Stimulated activated CD8-positive, alpha-beta memory T cell treated with anti-CD3 and anti-CD28 coated beads, Interleukin-2, amount 100 ng/mL, for 1 hour (primary cell): ENCODE data around the gene KCNMA1.
"Not testable (repeated sequence)": the region's sequence is repeated elsewhere in the genome, so short reads cannot be mapped to it uniquely, and the experiment has no call there.

ENCODE experiments used
- DNase-seq, 2 donors: peaks; one replicate each; pipeline ENCODE4 v3.0.0-alpha.2; 2020; ENCODE audit warnings: low read depth in 2 of 2

The KCNMA1 gene

GRCh38 chr10:77664008-77664407 lies 26.4 kb upstream of the KCNMA1 start:
- no peak for DNase-seq

DNA sequence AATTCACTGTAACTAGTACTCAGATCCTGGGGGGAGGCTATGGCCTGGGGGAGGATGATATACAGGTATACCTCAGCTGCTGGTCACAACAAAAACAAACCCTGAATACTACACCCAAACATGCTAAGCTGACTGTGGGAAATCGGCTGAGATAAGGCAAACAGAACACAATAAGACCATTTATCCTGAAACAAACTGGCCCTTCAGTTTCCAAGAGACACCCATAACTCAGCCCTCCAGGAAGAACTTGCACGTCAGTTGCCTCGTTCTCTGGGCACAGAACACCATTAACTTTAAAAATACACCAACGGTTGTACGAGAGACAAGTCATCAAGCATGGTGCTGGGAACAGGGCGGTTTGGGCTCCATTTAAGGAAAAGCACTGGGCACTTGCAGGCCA lies 24.1 kb upstream of the KCNMA1 start:
- DNase-seq = no peak

DNA sequence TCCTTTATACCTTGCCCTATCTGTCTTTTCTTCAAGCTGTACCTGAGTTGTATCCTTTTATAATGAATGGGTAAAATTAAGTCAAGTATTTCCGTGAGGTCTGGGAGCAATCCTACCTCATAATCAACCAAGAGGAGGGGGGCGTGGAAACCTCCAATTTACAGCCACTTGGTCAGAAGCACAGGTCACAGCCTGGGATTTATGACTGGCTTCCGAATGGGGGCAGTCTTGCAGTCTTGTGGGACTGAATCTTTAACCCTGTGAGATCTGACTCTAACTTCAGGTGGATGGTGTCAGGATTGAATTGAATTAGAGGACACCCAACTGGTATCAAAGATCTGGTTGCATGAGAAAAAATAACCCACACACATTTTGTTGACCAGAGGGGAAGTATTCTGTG lies 23.5 kb upstream of the KCNMA1 start:
- no peak for DNase-seq

DNA sequence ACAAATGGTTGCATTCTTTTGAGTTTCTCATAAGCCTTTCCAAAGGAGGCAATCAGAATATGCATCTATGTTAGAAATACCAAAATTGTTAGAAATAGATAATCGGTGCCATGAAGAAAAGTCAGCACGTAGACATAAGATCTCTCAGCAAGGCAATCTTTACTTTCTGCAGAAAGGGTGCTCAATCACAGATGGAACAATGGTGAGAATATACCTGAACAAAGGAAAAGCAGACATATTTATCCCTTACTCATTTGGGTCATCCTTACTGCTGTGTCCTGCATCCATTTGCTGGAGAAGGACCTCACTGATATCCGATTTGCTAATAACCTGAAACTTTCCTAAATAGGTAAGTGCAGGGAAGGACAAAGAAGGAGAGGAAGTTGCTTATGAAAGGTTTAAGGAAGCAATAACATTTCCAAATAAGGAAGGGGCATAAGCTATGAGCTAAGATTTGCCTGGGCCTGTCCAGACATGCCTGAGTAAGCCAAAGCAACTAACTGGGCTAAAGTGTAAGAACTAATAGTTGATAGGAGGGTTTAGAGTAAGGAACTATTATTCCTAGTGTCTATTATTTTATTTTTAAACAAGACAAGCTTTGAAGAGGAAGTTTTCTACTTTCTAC lies 21.6 kb upstream of the KCNMA1 start:
- not testable (repeated sequence) for DNase-seq

DNA sequence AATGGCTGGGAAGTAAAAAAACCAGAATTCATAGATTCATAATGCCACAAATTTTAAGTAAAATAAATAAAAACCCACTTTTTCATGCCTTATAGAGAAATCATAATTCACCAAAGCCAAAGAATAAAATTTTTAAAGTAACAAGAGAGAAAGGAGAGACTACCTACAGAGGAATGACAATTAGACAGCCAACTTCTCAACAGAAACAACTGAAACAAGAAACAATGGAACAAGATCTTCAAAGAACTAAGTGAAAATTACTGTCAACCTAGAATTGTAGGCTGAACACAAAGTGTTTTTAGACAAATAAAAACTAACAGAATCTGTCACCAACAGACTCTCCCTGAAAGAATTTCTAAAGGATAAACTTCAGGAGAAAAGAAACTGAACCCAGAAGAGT lies 15.6 kb upstream of the KCNMA1 start:
- no peak for DNase-seq

- no peak for DNase-seq
Measured at GRCh38 chr10:77649333-77650331, 12.0 kb upstream of the KCNMA1 start.

- no peak for DNase-seq
Measured at GRCh38 chr10:77648472-77648871, 10.9 kb upstream of the KCNMA1 start.

DNA sequence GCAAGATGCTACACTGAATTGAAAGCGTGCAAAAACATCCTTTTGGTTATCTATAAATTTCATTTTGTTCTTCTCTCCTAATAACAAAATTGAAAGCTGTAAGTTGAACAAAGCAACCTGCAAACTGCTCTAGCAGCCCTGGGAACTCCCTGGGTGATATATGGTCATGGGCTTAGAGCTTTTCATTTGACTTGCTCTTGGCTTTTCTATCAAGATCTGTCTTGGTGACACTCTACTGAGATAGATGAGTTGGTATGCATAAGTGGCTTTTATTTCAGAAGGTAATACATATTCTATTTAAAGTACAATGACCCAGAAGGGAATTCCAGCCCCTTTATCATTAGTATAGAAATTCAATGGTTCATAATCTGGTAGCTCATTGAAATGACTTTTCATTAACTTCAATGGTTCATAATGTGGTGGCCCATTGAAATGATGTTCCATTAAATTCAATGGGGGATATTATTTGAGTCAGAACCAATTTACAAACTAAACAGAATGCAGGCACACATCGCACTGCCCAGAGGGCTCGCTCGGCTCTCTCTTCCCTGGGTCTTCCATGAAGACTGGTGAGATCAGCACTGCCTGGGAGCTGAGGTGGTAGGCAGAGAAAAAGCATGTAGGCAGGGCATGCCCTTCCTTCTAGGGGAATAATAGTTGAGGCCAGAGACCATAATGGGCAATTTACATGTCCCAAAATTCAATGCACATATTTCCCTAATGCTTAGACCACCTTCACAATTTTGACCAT lies 10.1 kb upstream of the KCNMA1 start:
- no peak for DNase-seq

DNA sequence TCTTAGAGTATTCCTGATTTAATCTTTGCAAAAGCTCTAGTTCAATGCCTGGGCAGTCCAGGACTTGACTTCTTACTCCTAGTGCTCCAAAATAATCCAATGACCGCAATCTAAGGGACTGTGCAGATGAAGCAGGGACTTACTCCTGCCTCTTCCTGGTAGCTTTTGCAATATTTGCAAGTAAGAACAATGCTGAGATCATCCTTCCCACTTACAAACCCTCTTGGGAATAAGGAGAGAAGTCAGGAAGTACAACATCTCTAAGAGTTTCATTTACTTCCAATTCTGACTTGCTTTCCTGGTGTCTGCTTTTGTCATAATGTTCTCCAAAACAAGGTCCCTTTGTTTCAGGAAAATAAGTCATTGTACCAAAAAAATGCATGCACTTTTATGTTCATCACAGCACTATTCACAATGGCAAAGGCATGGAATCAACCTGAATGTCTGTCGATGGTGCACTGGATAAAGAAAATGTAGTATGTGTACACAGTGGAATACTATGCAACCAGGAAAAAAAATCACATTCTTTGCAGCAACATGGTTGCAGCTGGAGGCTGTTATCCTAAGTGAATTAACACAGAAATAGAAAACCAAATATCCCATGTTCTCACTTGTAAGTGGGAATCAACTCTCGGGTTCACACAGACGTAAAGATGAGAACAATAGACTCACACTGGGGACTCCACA lies 7.1 kb upstream of the KCNMA1 start:
- DNase-seq = no peak

DNA sequence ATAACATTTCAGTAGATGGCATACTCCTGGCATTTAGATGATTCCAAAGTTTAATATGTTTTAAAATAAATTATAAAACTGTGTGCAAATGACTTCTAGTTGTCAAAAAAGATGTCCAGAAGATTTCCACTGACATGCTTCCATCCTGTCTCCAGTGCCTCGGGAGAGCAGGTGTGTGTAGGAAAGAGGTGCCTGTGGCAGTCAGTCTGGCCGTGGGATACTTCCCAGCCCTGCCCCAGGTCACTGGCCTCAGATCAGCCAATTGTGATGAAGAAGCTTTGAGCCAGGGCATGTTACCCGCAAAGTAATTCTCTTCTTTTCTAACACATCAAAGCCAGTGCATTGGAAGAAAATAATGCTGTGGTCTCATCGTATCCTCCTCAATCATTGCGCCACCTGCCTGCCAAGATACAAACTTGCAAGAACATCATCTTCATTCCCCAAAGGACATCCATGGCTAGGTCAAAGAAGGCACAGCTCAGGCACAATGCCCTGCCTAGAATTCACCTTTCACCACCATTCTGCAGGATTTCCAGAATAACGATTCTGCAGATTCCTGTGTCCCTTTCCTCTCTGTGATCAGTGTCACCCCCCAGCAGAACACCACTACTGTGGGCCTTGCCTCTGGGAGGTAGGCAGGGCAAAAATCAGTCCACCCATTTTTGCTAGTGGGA lies 6.3 kb upstream of the KCNMA1 start:
- DNase-seq = no peak

DNA sequence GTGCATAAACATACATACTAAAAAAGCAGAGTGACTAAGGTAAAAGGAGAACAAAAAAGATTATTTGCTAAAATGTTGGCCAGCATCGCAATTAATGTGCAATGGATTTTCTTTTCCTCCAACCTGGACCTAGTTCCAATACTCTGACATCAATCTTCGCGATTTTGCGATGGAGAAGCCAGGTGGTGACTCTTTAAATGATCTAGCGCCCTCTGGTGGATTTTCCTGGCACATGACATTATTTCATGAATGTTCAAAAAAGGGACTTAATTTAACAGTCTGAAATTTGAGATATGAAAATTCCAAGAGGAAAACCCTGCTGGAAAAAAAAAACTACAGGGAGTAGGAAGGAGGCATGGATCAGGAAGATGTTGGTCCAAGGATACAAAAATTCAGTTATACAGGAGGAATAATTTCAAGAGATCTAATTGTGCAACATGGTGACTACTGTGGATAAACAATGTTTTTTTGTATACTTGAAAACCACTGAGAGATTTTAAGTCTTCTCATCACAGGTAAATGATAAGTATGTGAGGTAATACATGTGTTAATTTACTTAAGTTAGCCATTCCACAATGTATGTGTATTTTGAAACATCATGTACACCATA lies 4.3 kb upstream of the KCNMA1 start:
- DNase-seq = peak in 1 of 2 donors; percentile 15

GRCh38 chr10:77641344-77641743 lies 3.7 kb upstream of the KCNMA1 start:
- no peak for DNase-seq

DNA sequence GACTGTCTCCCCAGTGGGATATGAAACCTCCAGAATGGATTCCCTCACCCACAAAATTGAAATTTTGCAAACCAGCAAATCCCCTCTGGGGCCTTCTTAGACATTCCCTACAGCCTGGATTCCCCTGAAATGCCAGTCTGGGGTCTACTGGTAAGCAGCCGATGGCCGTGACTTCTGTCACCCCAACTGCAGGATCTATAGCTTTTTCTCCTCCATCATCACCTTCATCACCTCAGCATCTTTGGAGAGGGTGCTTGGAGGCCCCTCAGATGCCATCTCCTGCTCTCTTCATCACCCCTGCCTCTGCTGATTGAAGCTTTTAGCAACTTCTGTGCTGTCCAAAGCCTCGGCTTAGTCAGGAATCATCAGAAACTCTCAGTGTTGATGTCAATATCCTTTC lies 2.6 kb upstream of the KCNMA1 start:
- no peak for DNase-seq

DNA sequence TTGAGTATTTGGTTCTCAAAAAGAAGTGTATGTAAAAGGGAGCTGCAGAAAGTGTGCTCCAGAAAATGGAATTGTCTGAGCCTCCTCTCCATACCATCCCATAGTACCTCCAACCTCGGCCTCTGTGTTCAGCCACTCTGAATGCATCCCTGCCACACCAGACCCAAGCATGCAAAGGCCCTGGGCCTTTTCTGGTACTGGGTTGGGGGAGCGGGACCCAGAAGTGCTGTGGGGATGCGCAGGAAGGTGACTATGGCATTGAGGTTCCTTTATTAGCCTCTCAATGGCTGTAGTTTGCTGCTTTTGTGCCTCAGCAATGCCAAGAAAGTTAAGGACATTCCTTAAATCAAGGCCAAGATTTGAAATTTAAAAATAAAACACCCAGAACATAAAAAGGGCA lies 2.1 kb upstream of the KCNMA1 start:
- no peak for DNase-seq

- no peak for DNase-seq
Measured at GRCh38 chr10:77638321-77639101, 903 bp upstream of the KCNMA1 start.

- DNase-seq = no peak
Measured at GRCh38 chr10:77636967-77637531, 559 bp downstream of the KCNMA1 start.

GRCh38 chr10:77636282-77636966 lies 1.2 kb downstream of the KCNMA1 start:
- no peak for DNase-seq

GRCh38 chr10:77635402-77636227 lies 2.0 kb downstream of the KCNMA1 start:
- DNase-seq = no peak
